Mesenteric fat pad (tissue), 1 donor: ENCODE results near the gene FNDC3B. TPM values are rescaled to one million over a fixed set of nuclear protein-coding genes. Genes with fewer than 3 reads are reported as not detected.

Source experiments
- DNase-seq: peaks from one replicate; pipeline ENCODE4 v3.0.0-alpha.2; 2020; ENCODE audit warnings: low spot score
- total RNA-seq: library from RNA; stranded (reverse); fragmentation: NEBNext Ultra II Directional; extraction: Animal tissue kit (Norgen Biotek cat#: 25700); gene quantifications from one replicate; pipeline ENCODE4 v1.2.1, GENCODE V29; 2021
- donor health status: DM: yes; HTN: yes; CAD: no.

FNDC3B gene
- total RNA-seq, 1 donor from 2014 or later: 258 TPM

- no peak for DNase-seq
Observed at GRCh38 chr3:172208586-172209332, 169.4 kb downstream of the FNDC3B start.

DNA sequence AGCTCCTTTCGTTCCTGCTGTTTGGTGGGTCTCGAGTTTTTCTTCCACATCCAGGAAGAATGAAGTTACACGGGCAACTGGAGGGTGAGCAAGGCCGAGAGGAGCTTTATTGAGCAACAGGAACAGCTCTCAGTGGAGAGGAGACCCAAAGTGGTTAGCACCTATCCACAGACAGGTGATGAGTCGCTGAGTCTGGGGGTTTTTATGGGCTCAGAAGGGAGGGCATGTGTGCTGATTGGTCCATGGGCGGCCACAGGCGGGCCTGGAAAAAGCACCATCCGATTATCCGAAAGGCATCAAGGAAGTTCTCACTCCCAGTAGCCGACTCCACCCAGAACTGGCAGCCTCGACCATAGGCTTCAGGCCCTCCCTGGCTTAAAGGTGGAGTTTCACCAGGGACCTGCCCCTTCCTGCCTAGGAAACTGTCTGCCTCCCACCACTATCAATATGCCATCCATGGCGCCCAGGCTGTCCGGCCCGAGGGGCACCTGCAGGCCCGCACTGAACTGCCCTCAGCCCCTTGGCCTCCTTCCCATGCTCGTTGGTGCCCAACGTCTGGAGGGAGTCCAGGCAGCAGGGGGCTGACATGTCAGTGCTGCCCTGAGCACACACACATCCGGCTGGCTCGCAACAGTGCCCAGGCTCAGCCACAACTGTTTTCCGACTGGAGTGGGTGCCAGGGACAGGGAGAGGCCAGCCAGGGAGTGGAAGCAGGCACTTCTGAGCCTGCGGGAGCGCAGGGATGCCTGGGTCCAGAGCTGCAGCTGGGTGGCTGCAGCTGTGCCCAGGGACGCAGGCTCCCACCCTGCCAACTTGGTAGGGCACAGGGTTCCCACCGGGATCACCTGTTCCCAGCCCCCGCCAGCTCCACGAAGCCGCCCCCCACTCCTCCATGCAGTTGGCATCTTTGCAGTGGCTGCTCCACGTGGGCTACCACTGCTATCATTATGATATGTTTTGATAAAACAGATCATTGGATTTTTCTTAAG, 170.2 kb downstream of the FNDC3B start:
- no peak for DNase-seq

GRCh38 chr3:172210355-172210754, 171.0 kb downstream of the FNDC3B start:
- DNase-seq: no peak

- no peak for DNase-seq
Observed at GRCh38 chr3:172211123-172211522, 171.7 kb downstream of the FNDC3B start.

- DNase-seq: no peak
Observed at GRCh38 chr3:172213200-172213599, 173.8 kb downstream of the FNDC3B start.

DNA sequence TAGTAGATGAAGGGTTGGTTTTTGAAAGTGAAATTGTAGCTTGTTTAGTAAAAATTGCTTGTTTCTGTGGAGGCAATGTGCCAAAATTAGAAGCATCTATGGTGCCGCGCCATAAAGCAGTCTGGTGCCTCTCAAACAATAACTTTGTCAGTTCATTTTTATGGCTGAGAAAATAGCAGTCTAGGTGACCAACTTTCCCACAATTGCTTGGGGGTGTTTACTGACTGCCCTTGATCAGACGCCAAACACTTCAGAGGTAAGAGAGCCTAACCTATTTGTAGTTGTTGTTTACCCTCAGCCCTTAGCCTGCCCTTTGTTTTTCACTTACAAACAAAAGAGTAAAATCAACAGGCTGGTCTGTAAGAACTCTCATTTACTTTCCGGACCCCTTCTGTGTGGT, 174.5 kb downstream of the FNDC3B start:
- no peak for DNase-seq

GRCh38 chr3:172216267-172216666, 176.9 kb downstream of the FNDC3B start:
- no peak for DNase-seq

GRCh38 chr3:172216911-172217310, 177.5 kb downstream of the FNDC3B start:
- no peak for DNase-seq

DNA sequence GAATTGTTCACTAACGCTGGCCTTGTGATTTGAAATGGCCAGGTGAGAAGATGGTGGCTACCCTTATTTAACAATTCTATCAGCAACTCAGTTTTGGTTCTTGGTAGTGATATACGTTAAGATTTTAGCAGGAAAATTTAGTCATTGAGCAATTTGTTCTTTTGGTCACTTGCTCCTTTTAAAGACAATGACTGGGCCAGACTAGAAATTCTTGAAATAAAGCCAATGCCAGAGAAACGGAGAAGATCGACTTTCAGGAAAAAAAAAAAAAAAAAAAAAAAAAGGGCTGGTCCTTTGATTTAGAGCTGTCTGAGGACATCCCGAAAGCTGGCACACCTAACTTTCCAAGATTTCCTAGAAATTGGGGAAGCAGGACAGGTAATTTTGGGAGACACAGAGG, 178.5 kb downstream of the FNDC3B start:
- DNase-seq: no peak

- no peak for DNase-seq
Observed at GRCh38 chr3:172218350-172219323, 179.3 kb downstream of the FNDC3B start.

DNA sequence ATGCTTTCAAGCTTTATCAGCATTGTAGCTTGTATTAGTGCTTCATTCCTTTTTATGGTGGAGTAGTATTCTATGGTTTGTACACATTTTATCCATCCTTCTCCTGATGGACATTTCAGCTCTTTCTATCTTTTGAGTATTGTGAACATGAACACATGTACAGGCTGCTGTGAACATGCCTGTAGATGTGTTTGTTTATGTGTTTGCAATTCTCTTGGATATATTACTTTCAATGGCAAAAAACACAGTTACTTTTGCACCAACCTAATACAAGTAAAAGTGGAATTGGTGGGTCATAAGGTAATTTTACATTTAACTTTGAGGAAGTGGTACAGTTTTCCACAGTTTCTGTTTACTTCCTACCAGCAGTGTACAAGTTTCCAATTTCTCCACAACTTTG, 180.4 kb downstream of the FNDC3B start:
- no peak for DNase-seq

GRCh38 chr3:172221547-172221946, 182.2 kb downstream of the FNDC3B start:
- DNase-seq: no peak

DNA sequence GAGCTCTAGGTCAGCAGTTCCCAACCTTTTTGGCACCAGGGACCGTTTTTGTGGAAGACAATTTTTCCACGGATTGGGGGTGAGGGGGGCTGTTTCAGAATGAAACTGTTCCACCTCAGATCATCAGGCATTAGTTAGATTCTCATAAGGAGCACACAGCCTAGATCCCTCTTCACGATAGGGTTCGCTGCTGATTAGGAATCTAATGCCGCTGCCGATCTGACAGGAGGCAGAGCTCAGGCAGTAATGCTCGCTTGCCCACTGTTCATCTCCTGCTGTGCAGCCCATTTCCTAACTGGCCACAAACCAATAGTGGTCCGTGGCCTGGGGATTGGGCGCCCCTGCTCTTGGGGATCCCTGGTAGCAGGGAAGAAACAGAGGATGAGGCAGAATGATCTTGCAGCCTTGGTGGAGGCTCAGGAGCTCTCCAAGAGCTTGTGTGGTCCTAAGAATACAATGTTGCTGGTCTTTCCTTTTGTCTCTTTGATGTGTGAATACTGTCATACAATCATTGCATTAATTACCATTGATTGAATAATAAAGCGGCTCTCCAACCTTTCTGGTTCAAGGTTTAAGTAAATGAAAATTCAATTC, 183.2 kb downstream of the FNDC3B start:
- DNase-seq: no peak

DNA sequence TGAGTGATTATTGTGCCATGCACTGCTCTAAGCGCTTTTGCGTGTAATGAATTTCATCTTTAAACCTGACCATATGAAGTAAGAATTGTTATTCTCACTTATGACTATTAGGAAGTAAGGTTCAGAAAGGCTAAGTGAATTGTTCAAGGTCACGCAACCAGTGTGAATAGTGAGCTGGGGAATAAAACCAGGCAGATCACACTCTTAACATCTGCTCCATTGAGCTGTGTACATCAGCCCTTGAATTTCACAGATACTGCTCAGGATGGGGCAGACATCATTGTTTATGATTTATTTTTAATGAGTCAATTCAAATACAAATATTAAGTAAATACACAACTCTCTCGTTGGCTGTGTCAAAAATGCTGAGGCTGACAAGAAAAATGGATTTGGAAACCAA, 184.5 kb downstream of the FNDC3B start:
- DNase-seq: no peak

DNA sequence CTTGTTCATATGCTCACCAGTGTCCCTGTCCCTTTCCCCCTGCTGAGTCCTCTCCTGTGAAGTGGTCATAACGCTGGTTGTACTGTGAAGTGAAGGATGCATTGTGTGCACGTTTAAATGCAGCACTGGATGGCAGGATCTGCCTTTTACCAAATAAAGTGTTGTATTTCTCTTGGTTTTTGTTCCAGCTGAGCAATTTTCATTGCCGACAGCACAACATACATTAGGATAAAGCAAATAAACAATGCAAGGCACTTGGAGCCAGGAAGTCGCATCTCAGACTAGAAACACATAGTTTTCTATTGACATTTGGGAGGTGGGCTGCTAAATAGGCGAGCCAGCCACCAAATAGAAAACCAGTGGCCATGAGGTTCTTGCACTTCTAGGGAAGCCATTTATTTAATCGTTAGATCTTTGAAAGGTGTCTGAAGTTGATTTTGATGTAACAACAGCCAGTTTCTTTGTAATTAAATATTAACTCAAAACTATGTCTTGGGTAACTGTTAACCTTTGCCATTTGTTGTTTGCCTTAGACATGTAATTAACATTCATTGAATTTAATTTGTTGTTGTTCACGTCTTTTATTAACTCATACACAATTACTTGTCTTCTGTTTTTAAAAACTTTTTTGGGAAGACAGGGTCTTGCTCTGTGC, 185.3 kb downstream of the FNDC3B start:
- DNase-seq: no peak

- no peak for DNase-seq
Observed at GRCh38 chr3:172225215-172225707, 185.9 kb downstream of the FNDC3B start.

DNA sequence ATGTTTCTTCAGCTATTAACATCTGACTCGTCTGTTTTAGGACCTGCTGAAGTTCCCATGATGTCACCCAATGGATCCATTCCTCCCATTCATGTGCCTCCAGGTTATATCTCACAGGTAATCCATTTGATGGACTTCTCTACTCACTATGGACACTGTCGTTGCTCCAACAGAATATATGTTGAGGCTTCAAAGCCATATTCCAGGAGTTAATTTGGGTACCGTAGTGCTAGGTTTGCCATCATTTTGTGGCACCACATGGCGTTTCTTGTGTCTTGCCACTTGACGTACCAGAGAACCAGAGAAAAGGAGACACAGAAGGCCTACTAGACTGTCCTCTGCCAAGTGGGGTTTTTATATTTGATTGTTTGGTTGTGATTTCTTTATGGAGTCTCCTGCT, 187.5 kb downstream of the FNDC3B start:
- no peak for DNase-seq

DNA sequence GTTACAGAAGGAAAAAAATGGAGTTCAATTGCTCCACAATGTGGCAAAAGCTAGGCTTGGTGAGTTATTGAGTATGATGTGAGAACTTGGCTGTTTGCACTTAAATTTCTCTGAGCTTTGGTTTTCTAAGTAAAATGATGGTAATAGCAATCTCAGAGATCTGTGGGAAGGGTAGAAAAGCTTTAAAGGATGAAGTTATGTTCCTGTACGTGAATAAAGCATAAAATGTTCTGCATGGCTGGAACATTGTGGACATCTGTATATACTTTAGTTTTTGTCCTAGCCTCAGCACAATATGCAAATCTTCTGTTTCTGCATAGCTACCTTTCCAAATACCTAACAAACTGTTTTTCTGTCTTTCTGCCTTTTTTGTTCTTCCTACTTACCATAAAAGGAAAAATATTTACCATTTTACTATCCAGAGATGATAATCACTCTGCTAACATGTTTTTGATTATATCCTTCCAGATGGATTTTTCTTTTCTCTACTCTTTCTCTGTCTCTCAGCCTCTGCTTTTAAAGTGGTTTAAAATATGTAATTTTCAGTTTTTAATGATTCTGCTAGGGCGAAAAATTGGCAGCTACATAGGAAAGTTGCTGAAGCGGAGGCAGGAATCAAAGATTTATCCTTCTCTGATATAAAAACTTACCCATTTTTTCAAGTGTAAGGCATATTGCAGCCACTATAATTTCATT, 188.1 kb downstream of the FNDC3B start:
- no peak for DNase-seq

DNA sequence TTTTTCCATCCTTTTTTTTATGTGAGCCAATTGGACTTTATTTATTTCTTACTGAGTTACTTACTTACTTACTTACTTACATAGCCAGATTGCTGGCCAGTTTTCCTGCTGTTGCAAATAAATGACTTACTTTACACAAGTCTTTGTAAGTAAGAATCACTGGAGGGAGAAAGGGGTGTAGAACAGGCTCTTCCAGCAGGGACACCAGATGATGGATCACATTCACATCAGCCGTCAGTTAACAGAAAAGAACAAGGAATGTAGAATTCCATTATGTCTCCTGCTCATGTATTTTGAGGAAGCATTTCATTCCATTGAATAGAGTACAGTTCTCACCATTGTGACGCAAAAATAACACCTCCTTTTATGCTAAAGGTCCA, 188.6 kb downstream of the FNDC3B start:
- no peak for DNase-seq
